Body of pancreas (tissue), 4 donors: ENCODE results near the gene PTPRN2.

Experiments
- CTCF ChIP-seq, 7 experiments: fragments of 450-650 bp in 4 of 7; fragments of 200-600 bp in 3 of 7; sonication (generic) in 3 of 7; IDR thresholded peaks; one replicate each; pipeline ENCODE4 v1.5.1; 2016 to 2019; ENCODE audit warnings: antibody characterized with exemption in 7 of 7
- POLR2A ChIP-seq, 3 donors: fragments of 450-650 bp; IDR thresholded peaks; one replicate each; pipeline ENCODE4 v1.6.1; 2016; ENCODE audit warnings: antibody characterized with exemption in 3 of 3, mild to moderate bottlenecking in 2 of 3

- TF ChIP-seq CTCF (IDR thresholded peaks at IDR 0.05) (no peak), POLR2A (IDR thresholded peaks at IDR 0.05) (no peak)
Measured at GRCh38 chr7:158609313-158609974, 21.8 kb upstream of the PTPRN2 start.
